ENCODE data around the gene YWHAE. TPM values are rescaled to one million over a fixed set of nuclear protein-coding genes. Genes with fewer than 3 reads are reported as not detected.
"Not testable (repeated sequence)": the region's sequence is repeated elsewhere in the genome, so short reads cannot be mapped to it uniquely, and the experiment has no call there.

The YWHAE gene
- total and polyA plus RNA-seq, 2 experiments from 2014 or later = 287 to 599 TPM

DNA sequence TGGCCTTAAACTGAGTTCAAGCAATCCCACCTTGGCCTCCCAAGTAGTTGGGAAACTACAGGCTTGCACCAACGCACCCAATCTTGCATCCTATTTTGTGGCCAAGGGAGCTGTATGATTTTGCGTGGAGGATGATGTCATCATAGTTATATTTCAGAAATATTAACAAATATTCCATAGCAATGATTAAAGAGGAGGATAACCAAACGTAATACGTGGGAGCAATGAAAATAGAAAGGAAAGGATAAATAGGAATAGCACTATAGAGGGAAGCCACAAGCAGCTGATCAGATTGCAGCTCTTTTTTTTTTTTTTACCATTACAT, 2.2 kb upstream of the YWHAE start:
- no peaks in the 10 kb centered on the region for H3K9me2 ChIP-seq (ENCODE audit: insufficient read depth)
- H2AFZ ChIP-seq = no peak overlapping the region
- in situ Hi-C loops (cut with MboI) = no loop called here
- no peak overlapping the region for H3K9ac ChIP-seq
- H3K79me2 ChIP-seq (ENCODE audit: insufficient read depth) = peaks cover 28% of the 10 kb centered on the region
- no peak for TF ChIP-seq EZH2 (IDR thresholded peaks at IDR 0.05; ENCODE audit: insufficient read depth, poor library complexity, severe bottlenecking)
- TF ChIP-seq EZH2phosphoT487 (IDR thresholded peaks at IDR 0.05; ENCODE audit: insufficient read depth, low read depth) = no peak
- no peak overlapping the region for H3K27ac ChIP-seq
- peaks cover 19% of the 10 kb centered on the region for H3F3A ChIP-seq (ENCODE audit: insufficient read depth)
- no peak for DNase-seq
- H3K4me3 ChIP-seq = no peak overlapping the region
- no peaks in the 10 kb centered on the region for H3K36me3 ChIP-seq (ENCODE audit: low read depth)
- H3K9me3 ChIP-seq (ENCODE audit: low read depth) = no peaks in the 10 kb centered on the region
- no peak overlapping the region for H3K4me2 ChIP-seq (ENCODE audit: unreplicated experiment)
- peaks cover 8% of the 10 kb centered on the region for H4K20me1 ChIP-seq (ENCODE audit: insufficient read depth)
- 94 to 95% methylated on average over 4 of the region's 4 CpGs for WGBS, 2 experiments (ENCODE audit: low coverage in 1 of 2, low lambda C conversion rate in 2 of 2, missing lambda C conversion rate in 2 of 2)
- peaks cover 9% of the 10 kb centered on the region for H3K4me1 ChIP-seq (ENCODE audit: insufficient read depth)
- H3K27me3 ChIP-seq (replicated peaks; ENCODE audit: insufficient read depth) = no peaks in the 10 kb centered on the region

- Histone ChIP-seq H3F3A (ENCODE audit: insufficient read depth) (peaks cover 26% of the 10 kb centered on the region), H3K27ac (peak overlapping the region; percentile 96), H2AFZ (no peak overlapping the region), H3K9ac (peak overlapping the region; percentile 98), H3K4me2 (ENCODE audit: unreplicated experiment) (peak overlapping the region; percentile 98), H3K9me3 (ENCODE audit: low read depth) (no peaks in the 10 kb centered on the region), H4K20me1 (ENCODE audit: insufficient read depth) (peaks cover 31% of the 10 kb centered on the region), H3K36me3 (ENCODE audit: low read depth) (no peaks in the 10 kb centered on the region), H3K27me3 (replicated peaks; ENCODE audit: insufficient read depth) (no peaks in the 10 kb centered on the region), H3K4me3 (peak overlapping the region; percentile 99), H3K9me2 (ENCODE audit: insufficient read depth) (no peaks in the 10 kb centered on the region), H3K4me1 (ENCODE audit: insufficient read depth) (peaks cover 17% of the 10 kb centered on the region), H3K79me2 (ENCODE audit: insufficient read depth) (peaks cover 59% of the 10 kb centered on the region)
- no peak for TF ChIP-seq EZH2phosphoT487 (IDR thresholded peaks at IDR 0.05; ENCODE audit: insufficient read depth, low read depth)
- TF ChIP-seq EZH2 (IDR thresholded peaks at IDR 0.05; ENCODE audit: insufficient read depth, poor library complexity, severe bottlenecking) = no peak
- WGBS, 2 experiments (ENCODE audit: low coverage in 1 of 2, low lambda C conversion rate in 2 of 2, missing lambda C conversion rate in 2 of 2) = 1% methylated on average over 32 to 41 of the region's 41 CpGs
- peak; percentile 76 for DNase-seq
- in situ Hi-C loops (cut with MboI) = no loop called here
Measured at GRCh38 chr17:1398931-1399678, 917 bp downstream of the YWHAE start.

DNA sequence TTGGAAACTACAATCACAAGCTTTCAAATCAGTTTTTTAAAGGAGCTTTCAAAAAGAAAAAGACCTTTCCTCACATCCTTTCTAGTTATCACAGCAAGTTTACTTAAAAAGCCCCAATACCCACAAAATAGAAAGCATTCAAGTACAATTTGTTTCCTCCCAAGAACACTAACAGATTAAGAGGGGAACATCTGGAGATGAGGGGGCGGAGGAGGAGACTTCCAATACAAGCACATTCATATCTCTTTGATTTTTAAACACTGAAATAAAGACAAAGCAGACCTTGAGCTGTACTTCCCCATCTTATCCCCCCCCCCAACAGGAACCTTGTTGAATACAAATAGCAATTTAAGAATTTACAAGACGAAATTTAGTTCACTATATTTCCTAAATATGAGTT, 2.0 kb downstream of the YWHAE start:
- no peaks in the 10 kb centered on the region for H3K9me3 ChIP-seq (ENCODE audit: low read depth)
- H3K36me3 ChIP-seq (ENCODE audit: low read depth) = no peaks in the 10 kb centered on the region
- H3K9ac ChIP-seq = peak overlapping the region; percentile 98
- DNase-seq = peak; percentile 55
- no peak overlapping the region for H2AFZ ChIP-seq
- no peaks in the 10 kb centered on the region for H3K9me2 ChIP-seq (ENCODE audit: insufficient read depth)
- peaks cover 24% of the 10 kb centered on the region for H3K4me1 ChIP-seq (ENCODE audit: insufficient read depth)
- H3F3A ChIP-seq (ENCODE audit: insufficient read depth) = peaks cover 26% of the 10 kb centered on the region
- peaks cover 40% of the 10 kb centered on the region for H4K20me1 ChIP-seq (ENCODE audit: insufficient read depth)
- 6% methylated on average over 2 of the region's 2 CpGs for WGBS, 2 experiments (ENCODE audit: low coverage in 1 of 2, low lambda C conversion rate in 2 of 2, missing lambda C conversion rate in 2 of 2)
- H3K4me3 ChIP-seq = peak overlapping the region; percentile 99
- peaks cover 70% of the 10 kb centered on the region for H3K79me2 ChIP-seq (ENCODE audit: insufficient read depth)
- TF ChIP-seq EZH2phosphoT487 (IDR thresholded peaks at IDR 0.05; ENCODE audit: insufficient read depth, low read depth) = no peak
- TF ChIP-seq EZH2 (IDR thresholded peaks at IDR 0.05; ENCODE audit: insufficient read depth, poor library complexity, severe bottlenecking) = no peak
- in situ Hi-C loops (cut with MboI) = no loop called here
- no peaks in the 10 kb centered on the region for H3K27me3 ChIP-seq (replicated peaks; ENCODE audit: insufficient read depth)
- H3K4me2 ChIP-seq (ENCODE audit: unreplicated experiment) = peak overlapping the region; percentile 98
- peak overlapping the region; percentile 96 for H3K27ac ChIP-seq

DNA sequence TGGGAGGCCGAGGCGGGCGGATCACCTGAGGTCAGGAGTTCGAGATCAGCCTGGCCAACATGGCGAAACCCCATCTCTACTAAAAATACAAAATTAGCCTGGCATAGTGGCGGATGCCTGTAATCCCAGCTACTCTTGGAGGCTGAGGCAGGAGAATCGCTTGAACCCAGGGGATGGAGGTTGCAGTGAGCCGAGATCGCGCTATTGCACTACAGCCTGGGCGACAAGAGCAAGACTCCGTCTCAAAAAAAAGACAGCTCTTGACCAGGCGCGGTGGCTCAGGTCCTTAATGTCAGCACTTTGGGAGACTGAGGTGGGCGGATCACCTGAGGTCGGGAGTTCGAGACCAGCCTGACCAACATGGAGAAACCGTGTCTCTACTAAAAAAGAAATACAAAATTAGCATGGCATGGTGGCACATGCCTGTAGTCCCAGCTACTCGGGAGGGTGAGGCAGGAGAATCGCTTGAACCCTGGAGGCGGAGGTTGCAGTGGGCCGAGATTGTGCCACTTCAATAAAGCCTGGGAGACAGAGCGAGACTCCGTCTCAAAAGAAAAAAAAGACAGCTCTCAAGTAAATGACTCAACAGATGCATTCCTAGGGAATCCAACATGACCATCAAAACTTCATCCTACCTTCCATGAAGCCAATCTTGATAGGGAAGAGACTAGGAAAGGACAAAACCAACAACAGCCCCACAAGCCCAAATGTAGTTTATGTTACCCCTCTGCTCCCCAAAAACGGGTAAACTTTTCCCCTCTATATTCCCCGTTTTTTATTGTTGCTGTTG, 4.0 kb downstream of the YWHAE start:
- H3K9me2 ChIP-seq (ENCODE audit: insufficient read depth); H2AFZ ChIP-seq; H3K36me3 ChIP-seq (ENCODE audit: low read depth); in situ Hi-C loops (cut with MboI); H3K27ac ChIP-seq; H3K4me3 ChIP-seq; H3K9ac ChIP-seq; H3K27me3 ChIP-seq (replicated peaks; ENCODE audit: insufficient read depth); H3K4me2 ChIP-seq (ENCODE audit: unreplicated experiment); DNase-seq; H3K9me3 ChIP-seq (ENCODE audit: low read depth): not testable (repeated sequence)
- Histone ChIP-seq H3K4me1 (ENCODE audit: insufficient read depth) (peaks cover 35% of the 10 kb centered on the region), H4K20me1 (ENCODE audit: insufficient read depth) (peaks cover 57% of the 10 kb centered on the region), H3F3A (ENCODE audit: insufficient read depth) (peaks cover 40% of the 10 kb centered on the region), H3K79me2 (ENCODE audit: insufficient read depth) (peaks cover 89% of the 10 kb centered on the region)
- 89 to 90% methylated on average over 26 of the region's 26 CpGs for WGBS, 2 experiments (ENCODE audit: low coverage in 1 of 2, low lambda C conversion rate in 2 of 2, missing lambda C conversion rate in 2 of 2)

Data from GM23248 (cell line).